ENCODE measurements around the gene MAPKAPK3. TPM values are rescaled to one million over a fixed set of nuclear protein-coding genes. Genes with fewer than 3 reads are reported as not detected.

MAPKAPK3 gene
- total RNA-seq, 4 donors from 2014 or later: 235 to 466 (median 387) TPM

DNA sequence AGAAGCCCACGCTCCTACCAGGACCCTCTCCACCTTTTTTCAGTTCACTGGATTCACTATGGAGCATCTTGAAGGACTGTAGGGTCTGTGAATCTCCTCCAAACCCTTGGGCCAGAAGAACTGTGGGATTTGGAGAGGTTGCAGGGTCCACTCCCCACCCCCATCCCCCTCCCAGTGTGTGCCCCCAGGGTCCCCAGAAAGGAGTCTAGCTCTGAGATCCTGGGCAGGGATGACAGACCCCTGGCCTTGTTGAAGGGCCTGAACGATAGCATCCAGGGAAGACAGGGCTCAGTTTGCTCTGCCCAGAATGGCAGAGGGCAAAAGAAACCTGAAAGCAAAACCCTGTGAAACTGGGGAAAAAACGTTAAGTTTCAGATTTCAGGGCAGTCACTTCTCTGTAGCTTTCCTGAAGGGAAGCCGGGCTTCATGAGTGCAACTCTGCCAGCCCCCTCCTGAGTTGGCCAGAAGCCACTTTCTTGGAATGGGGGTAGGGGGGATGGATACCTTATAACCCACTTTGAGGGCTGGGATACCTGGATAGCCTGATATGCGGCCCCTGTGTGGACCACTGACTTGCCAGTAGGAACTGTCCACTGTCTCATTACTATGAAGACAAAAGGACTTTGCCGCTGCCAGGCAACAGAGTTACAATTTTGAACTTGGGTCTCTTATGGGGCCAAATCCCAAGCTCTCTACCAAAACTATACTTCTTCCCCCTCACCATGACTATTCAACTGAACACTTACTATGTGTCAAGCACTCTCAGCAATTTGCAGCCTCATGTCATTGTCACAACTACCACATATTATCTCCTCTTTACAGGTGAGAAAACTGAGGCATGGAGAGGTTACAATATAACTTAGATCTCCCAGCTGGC, 3.7 kb upstream of the MAPKAPK3 start:
- in situ Hi-C loops (cut with MboI; ENCODE audit: low sequenced_read_pairs in 4 of 4) (loop anchor here (5.0 to 25.0 kb wide), 5 partner anchors 36 to 892 kb away; partner anchors contain the start of genes DCAF1 (in 1 of the 4), MANF (in 1 of the 4) and RBM15B (in 1 of the 4)), intact Hi-C loops (cut with DNase I; ENCODE audit: low total_unique reads) (loop anchor here (2.0 to 5.0 kb wide), 2 partner anchors 94 to 256 kb away; partner anchors contain the start of gene TMEM115)

DNA sequence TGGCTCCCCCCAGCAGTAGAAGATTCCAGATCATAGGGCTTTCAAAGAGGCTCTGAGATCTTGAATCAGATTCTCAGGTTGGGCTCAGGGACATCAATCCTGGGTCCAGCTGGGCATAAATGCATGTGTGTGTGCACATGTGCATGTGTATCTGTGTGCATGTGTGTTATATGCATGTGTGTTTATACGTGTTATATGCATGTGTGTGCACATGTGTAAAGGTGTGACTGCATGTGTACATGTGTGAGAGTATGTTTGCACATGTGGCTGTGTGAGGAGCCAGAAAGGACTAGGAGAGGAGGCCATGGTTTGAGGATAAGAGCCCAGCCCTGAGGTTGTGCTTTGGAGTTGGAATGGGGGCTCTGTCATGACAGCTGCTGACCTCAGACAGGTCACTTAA, 1.8 kb upstream of the MAPKAPK3 start:
- in situ Hi-C loops (cut with MboI; ENCODE audit: low sequenced_read_pairs in 4 of 4): loop anchor here in 2 of 4 donors (10.0 to 25.0 kb wide), 3 partner anchors 760 to 890 kb away; partner anchors contain the start of genes DCAF1 (in 1 of the 2), MANF (in 1 of the 2) and RBM15B (in 1 of the 2)
- ATAC-seq (no peak), DNase-seq (no peak)
- H3K27me3 ChIP-seq: no peaks in the 10 kb centered on the region
- no peaks in the 10 kb centered on the region for H3K9me3 ChIP-seq
- H3K27ac ChIP-seq: no peak overlapping the region
- TF ChIP-seq, protein P1, sequence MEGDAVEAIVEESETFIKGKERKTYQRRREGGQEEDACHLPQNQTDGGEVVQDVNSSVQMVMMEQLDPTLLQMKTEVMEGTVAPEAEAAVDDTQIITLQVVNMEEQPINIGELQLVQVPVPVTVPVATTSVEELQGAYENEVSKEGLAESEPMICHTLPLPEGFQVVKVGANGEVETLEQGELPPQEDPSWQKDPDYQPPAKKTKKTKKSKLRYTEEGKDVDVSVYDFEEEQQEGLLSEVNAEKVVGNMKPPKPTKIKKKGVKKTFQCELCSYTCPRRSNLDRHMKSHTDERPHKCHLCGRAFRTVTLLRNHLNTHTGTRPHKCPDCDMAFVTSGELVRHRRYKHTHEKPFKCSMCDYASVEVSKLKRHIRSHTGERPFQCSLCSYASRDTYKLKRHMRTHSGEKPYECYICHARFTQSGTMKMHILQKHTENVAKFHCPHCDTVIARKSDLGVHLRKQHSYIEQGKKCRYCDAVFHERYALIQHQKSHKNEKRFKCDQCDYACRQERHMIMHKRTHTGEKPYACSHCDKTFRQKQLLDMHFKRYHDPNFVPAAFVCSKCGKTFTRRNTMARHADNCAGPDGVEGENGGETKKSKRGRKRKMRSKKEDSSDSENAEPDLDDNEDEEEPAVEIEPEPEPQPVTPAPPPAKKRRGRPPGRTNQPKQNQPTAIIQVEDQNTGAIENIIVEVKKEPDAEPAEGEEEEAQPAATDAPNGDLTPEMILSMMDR (IDR thresholded peaks at IDR 0.05 in 4 of 5, conservative IDR thresholded peaks at IDR 0.05 in 1 of 5): no peak
- intact Hi-C loops (cut with DNase I; ENCODE audit: low total_unique reads): loop anchor here (5.0 kb wide), 1 partner anchor 757 kb away; no protein-coding TSS in a partner anchor
- H3K4me3 ChIP-seq: no peak overlapping the region
- peaks cover 44 to 47% of the 10 kb centered on the region in 2 donors for H3K4me1 ChIP-seq
- no peaks in the 10 kb centered on the region for H3K36me3 ChIP-seq

More for the DNA sequence above, 3.7 kb upstream of the MAPKAPK3 start:
- DNase-seq (no peak), ATAC-seq (no peak)
- Histone ChIP-seq H3K9me3 (no peaks in the 10 kb centered on the region), H3K27me3 (no peaks in the 10 kb centered on the region), H3K27ac (peak overlapping the region; percentile 95 to 99 (median 96)), H3K4me1 (peaks cover 44 to 47% of the 10 kb centered on the region in 2 donors), H3K36me3 (peaks cover 0 to 6% of the 10 kb centered on the region in 2 donors), H3K4me3 (peak overlapping the region in 1 of 4 donors; percentile 89)
- TF ChIP-seq, protein P1 (IDR thresholded peaks at IDR 0.05 in 4 of 5, conservative IDR thresholded peaks at IDR 0.05 in 1 of 5): no peak
- TF ChIP-seq POLR2A (IDR thresholded peaks at IDR 0.05): no peak

DNA sequence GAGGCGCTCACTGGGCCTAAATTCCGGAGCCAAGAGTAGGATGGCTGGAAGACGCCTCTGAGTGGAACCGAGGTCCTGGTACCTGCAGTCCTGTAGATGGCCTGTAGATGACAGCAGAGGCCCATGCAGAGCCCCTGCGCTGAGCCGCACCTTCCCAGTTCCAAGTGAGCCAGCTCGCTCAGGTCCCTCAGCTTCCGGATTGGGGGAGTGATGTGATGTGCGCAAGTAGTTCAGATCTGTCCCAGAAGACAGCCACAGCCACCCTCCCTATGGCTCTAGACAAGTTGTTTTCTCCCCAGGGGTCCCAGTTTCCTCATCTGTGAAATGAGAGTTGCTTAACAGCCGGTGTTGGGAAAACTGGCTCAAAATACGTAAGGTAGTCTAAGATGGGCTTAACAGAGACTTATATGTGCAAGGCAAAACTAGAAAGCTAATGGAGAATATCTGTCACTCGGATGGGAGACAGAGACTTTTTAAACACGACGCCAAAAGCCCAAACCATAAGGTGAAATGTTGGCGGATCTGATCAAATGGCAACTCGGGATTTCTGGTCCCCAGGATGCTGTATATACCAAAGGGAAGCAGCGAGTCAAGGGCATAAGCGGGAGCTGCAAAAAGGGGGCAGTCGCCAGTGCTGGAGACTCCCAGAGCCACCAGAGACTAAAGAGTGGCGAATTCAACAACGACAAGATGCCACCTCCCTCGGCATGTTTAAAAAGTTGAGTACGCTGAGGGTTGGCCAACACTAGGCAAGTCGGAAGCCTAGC, 765 bp upstream of the MAPKAPK3 start:
- intact Hi-C loops (cut with DNase I; ENCODE audit: low total_unique reads): loop anchor here (1.0 to 5.0 kb wide), 4 partner anchors 36 to 769 kb away; partner anchors contain the start of genes HEMK1 and MANF
- H3K36me3 ChIP-seq: no peaks in the 10 kb centered on the region
- in situ Hi-C loops (cut with MboI; ENCODE audit: low sequenced_read_pairs in 4 of 4): loop anchor here in 2 of 4 donors (10.0 to 25.0 kb wide), 3 partner anchors 759 to 889 kb away; partner anchors contain the start of genes DCAF1 (in 1 of the 2), MANF (in 1 of the 2) and RBM15B (in 1 of the 2)
- peak overlapping the region; percentile 96 to 98 (median 98) for H3K27ac ChIP-seq
- ATAC-seq (peak; percentile 28 to 33), DNase-seq (peak; percentile 71 to 87)
- TF ChIP-seq POLR2A (IDR thresholded peaks at IDR 0.05): no peak
- TF ChIP-seq, protein P1 (IDR thresholded peaks at IDR 0.05 in 4 of 5, conservative IDR thresholded peaks at IDR 0.05 in 1 of 5): peak; percentile 99 to 100 (median 100)
- no peaks in the 10 kb centered on the region for H3K27me3 ChIP-seq
- peak overlapping the region; percentile 66 to 86 (median 80) for H3K4me3 ChIP-seq
- H3K9me3 ChIP-seq: no peaks in the 10 kb centered on the region
- peaks cover 47 to 49% of the 10 kb centered on the region in 2 donors for H3K4me1 ChIP-seq

DNA sequence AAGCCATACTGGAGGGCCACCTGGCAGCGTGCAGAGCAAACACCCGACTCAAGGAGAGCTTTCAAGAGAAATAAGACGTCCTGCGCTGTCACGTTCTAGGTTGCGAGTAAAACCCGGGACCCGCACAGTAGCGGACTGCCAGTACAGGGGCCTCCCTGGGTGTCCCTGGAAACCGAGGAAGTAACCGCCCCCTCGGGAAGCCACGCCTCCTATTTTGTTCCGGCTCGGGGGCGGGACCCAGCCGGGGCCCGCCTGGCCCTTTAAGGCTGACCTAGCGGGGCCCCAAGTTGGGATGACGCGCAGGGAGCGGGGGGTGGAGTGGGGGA, 218 bp upstream of the MAPKAPK3 start:
- H3K4me1 ChIP-seq: peaks cover 48 to 51% of the 10 kb centered on the region in 2 donors
- ATAC-seq (peak; percentile 40 to 50), DNase-seq (peak; percentile 91 to 92)
- H3K9me3 ChIP-seq: no peaks in the 10 kb centered on the region
- H3K36me3 ChIP-seq: no peaks in the 10 kb centered on the region
- intact Hi-C loops (cut with DNase I; ENCODE audit: low total_unique reads) (loop anchor here (1.0 to 5.0 kb wide), 5 partner anchors 9 to 768 kb away; partner anchors contain the start of genes HEMK1 and MANF), in situ Hi-C loops (cut with MboI; ENCODE audit: low sequenced_read_pairs in 4 of 4) (loop anchor here in 2 of 4 donors (10.0 to 25.0 kb wide), 3 partner anchors 758 to 888 kb away; partner anchors contain the start of genes DCAF1 (in 1 of the 2), MANF (in 1 of the 2) and RBM15B (in 1 of the 2))
- peak overlapping the region; percentile 96 to 98 (median 98) for H3K27ac ChIP-seq
- H3K4me3 ChIP-seq: peak overlapping the region; percentile 66 to 86 (median 80)
- peak in 1 of 2 donors; percentile 67 for TF ChIP-seq POLR2A (IDR thresholded peaks at IDR 0.05)
- TF ChIP-seq, protein P1 (IDR thresholded peaks at IDR 0.05 in 4 of 5, conservative IDR thresholded peaks at IDR 0.05 in 1 of 5): no peak
- no peaks in the 10 kb centered on the region for H3K27me3 ChIP-seq
